Measurements from ENCODE around the gene SYNE3. TPM values are rescaled to one million over a fixed set of nuclear protein-coding genes. Genes with fewer than 3 reads are reported as not detected.

The SYNE3 gene, protein sequence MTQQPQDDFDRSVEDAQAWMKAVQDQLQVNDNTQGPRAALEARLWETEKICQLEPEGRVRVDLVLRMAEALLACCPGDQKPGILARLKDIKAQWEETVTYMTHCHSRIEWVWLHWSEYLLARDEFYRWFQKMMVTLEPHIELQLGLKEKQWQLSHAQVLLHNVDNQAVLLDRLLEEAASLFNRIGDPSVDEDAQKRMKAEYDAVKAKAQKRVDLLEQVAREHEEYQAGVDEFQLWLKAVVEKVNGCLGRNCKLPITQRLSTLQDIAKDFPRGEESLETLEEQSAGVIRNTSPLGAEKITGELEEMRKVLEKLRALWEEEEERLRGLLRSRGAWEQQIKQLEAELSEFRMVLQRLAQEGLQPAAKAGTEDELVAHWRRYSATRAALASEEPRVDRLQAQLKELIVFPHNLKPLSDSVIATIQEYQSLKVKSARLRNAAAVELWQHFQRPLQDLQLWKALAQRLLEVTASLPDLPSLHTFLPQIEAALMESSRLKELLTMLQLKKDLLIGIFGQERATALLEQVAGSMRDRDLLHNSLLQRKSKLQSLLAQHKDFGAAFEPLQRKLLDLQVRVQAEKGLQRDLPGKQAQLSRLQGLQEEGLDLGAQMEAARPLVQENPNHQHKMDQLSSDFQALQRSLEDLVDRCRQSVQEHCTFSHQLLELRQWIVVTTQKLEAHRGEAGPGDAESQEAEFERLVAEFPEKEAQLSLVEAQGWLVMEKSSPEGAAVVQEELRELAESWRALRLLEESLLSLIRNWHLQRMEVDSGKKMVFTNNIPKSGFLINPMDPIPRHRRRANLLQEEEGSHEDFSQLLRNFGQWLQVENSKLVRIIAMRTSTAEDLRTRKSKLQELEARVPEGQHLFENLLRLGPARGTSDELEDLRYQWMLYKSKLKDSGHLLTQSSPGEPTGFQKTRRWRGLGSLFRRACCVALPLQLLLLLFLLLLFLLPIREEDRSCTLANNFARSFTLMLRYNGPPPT
- 0.08 TPM in 1 of 2 replicates, not detected in the other for total RNA-seq (2021; fragmentation: NEBNext Ultra II Directional; extraction: Animal tissue kit (Norgen Biotek cat#: 25700))
- polyA plus RNA-seq (2011; rRNA removed) = under 0.01 and 0.02 TPM in 2 replicates
- polyA plus RNA-seq (2011; cell fraction: cytosol; rRNA removed) = 0.01 TPM
- 0.07 TPM for polyA plus RNA-seq (2011; cell fraction: nucleus; rRNA removed)
- 0.03 to 0.08 TPM (median 0.07 TPM) in 3 of 4 replicates, not detected in the other for polyA plus RNA-seq (2012, experiment 1 of 2)
- not detected for polyA plus RNA-seq (2012, experiment 2 of 2)
- 0.02 TPM for polyA plus RNA-seq (2013, experiment 1 of 2)
- polyA plus RNA-seq (2013, experiment 2 of 2) = 0.06 TPM
- not detected in 2 replicates for polyA minus RNA-seq (2011; rRNA and poly(A)+ RNA removed)
- polyA minus RNA-seq (2011; cell fraction: cytosol; rRNA and poly(A)+ RNA removed) = 0.22 TPM
- polyA minus RNA-seq (2011; cell fraction: nucleus; rRNA and poly(A)+ RNA removed) = 0.10 TPM
- long read RNA-seq, experiment 1 = 0 reads
- long read RNA-seq, experiment 2 = 0 reads

DNA sequence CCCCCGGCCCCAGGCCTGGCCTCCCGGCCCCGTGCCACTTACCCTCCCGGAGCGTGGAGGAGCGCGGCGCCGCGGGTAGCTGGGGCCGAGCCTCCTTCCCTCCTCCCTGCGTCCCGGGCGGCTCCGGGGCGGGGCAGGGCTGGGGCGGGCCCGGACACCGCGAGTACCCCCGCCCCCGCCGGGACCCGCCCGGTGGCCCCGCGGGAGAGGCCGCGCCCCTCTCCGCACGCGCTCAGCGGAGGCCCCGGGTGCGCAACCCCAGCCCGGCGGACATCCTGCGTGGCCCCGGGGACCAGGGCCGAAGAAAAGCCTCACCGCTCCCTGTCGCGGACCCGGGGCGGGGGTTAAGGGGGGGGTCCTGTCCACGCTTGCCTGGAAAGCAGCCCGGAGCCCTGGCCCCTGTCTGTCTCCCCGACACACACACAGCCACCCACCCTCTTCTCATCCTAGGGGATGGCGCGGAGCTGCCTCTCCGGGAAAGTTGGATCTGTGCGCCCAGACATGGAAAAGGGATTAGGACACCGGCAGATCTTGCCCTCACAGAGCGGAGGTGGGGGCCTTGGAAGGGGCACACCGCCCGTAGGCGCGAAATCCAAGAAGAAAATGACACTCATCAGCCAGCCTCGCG, at the start of gene SYNE3:
Gene SYNE3 (minus strand): TSS at position 97 of the 628 bp plus-strand sequence. CDS start 40,829 bp downstream, outside the sequence.
- Histone ChIP-seq H3K9me3 (ENCODE audit: insufficient read depth in 2 of 2, low read depth in 1 of 2, low read length in 1 of 2) (no peaks in the 10 kb centered on the region), H4K91ac (replicated peaks; ENCODE audit: insufficient read length, low read length) (no peak within 1 kb of the TSS), H3K14ac (ENCODE audit: insufficient read length) (no peak within 1 kb of the TSS), H3K56ac (replicated peaks; ENCODE audit: insufficient read length, low read depth, low read length) (peak within 1 kb of the TSS; percentile 21), H2BK5ac (ENCODE audit: low read depth, low read length) (no peak within 1 kb of the TSS), H2BK15ac (ENCODE audit: low read length) (0 out of 2 replicates have a peak within 1 kb of the TSS, but pooled peaks have one; percentile 61), H3K79me2 (ENCODE audit: control insufficient read depth in 1 of 2, insufficient read depth in 2 of 2, low read length in 2 of 2) (no peaks in the 10 kb centered on the region), H3K27me3 (replicated peaks in 1 of 4; ENCODE audit: control insufficient read depth in 3 of 4, extremely low read depth in 1 of 4, insufficient read depth in 3 of 4, low read length in 3 of 4) (peaks cover 4 to 33% (median 27%) of the 10 kb centered on the region in 4 experiments), H2BK120ac (replicated peaks; ENCODE audit: low read depth, low read length) (no peak within 1 kb of the TSS), H4K8ac (ENCODE audit: extremely low read depth, insufficient read depth, low read length) (peak within 1 kb of the TSS; percentile 29; the same call in 1 of the 2 replicates), H2BK12ac (ENCODE audit: low read depth, low read length) (0 out of 2 replicates have a peak within 1 kb of the TSS, but pooled peaks have one; percentile 27), H3K27ac (ENCODE audit: low read depth, low read length) (no peak within 1 kb of the TSS), H3K4me3 (ENCODE audit: extremely low read depth in 1 of 4, insufficient read depth in 2 of 4, low read depth in 3 of 4, low read length in 4 of 4) (peak within 1 kb of the TSS; percentile 35 to 66 (median 40)), H3K4me2 (ENCODE audit: insufficient read depth in 1 of 2, low read depth in 2 of 2, low read length in 2 of 2) (peak within 1 kb of the TSS; percentile 69 to 89), H3K23me2 (ENCODE audit: low read depth, low read length) (peaks cover 12% of the 10 kb centered on the region), H2BK20ac (ENCODE audit: low read length) (no peak within 1 kb of the TSS), H2AK5ac (ENCODE audit: low read depth, low read length) (no peak within 1 kb of the TSS), H4K20me1 (replicated peaks in 1 of 2; ENCODE audit: control insufficient read depth in 1 of 2, insufficient read depth in 2 of 2, low read length in 2 of 2) (peaks cover 0 to 4% of the 10 kb centered on the region in 2 experiments), H3K4me1 (replicated peaks in 1 of 4; ENCODE audit: control insufficient read depth in 3 of 4, insufficient read depth in 4 of 4, low read length in 3 of 4) (peaks cover 0 to 22% (median 8%) of the 10 kb centered on the region in 4 experiments; a peak in 5 of 7 replicates), H3K79me1 (ENCODE audit: low read depth, low read length) (no peaks in the 10 kb centered on the region), H4K5ac (ENCODE audit: insufficient read length, low read depth, low read length) (no peak within 1 kb of the TSS), H2AFZ (ENCODE audit: low read length) (0 out of 2 replicates have a peak within 1 kb of the TSS, but pooled peaks have one; percentile 44), H3K23ac (ENCODE audit: insufficient read length) (no peak within 1 kb of the TSS), H3K4ac (replicated peaks; ENCODE audit: insufficient read length, low read depth, low read length) (no peak within 1 kb of the TSS), H3K9ac (replicated peaks in 1 of 4; ENCODE audit: extremely low read depth in 1 of 4, low read depth in 3 of 4, low read length in 3 of 4) (no peak within 1 kb of the TSS; a peak in 1 of 7 replicates), H3K18ac (ENCODE audit: extremely low read depth, low read length) (no peak within 1 kb of the TSS; the same call in 1 of the 2 replicates), H3K36me3 (ENCODE audit: control insufficient read depth in 2 of 4, insufficient read depth in 4 of 4, low read length in 3 of 4) (no peaks in the 10 kb centered on the region)
- ChIA-PET POLR2A (ENCODE audit: partially characterized antibody) (interaction anchor here (1.7 kb wide), 1 partner anchor 9 kb away, joined by 5 read pairs; no protein-coding TSS in a partner anchor), CTCF (ENCODE audit: partially characterized antibody) (interaction anchor here (1.4 to 4.2 kb wide), 4 partner anchors 7 to 74 kb away, joined by 3 to 32 read pairs (median 10); no protein-coding TSS in a partner anchor)
- FAIRE-seq (no peak), DNase-seq (ENCODE audit: low read depth in 1 of 2, low spot score in 2 of 2) (peak in 1 of 2 experiments; percentile 58)
- WGBS, 2 experiments (ENCODE audit: extremely low coverage in 1 of 2, insufficient coverage in 1 of 2, insufficient read length in 1 of 2, insufficient replicate concordance in 2 of 2, low coverage in 1 of 2, low lambda C conversion rate in 2 of 2, missing lambda C conversion rate in 1 of 2) = 7% methylated on average over 6 of the region's 60 CpGs; no CpG with 5 or more reads in 1 of the 2 experiments
- TF ChIP-seq KDM1A (IDR thresholded peaks at IDR 0.05; ENCODE audit: borderline replicate concordance, low read length) = no peak
- TF ChIP-seq HDAC2 (IDR thresholded peaks at IDR 0.05; ENCODE audit: borderline replicate concordance in 1 of 2, low read depth in 2 of 2, low read length in 2 of 2) = no peak
- TF ChIP-seq MAFK (IDR thresholded peaks at IDR 0.05; ENCODE audit: low read depth, low read length) = no peak
- no peak for TF ChIP-seq ZNF274 (IDR thresholded peaks at IDR 0.05; ENCODE audit: borderline replicate concordance, extremely low read depth, low read length)
- no peak for TF ChIP-seq POU5F1 (IDR thresholded peaks at IDR 0.05; ENCODE audit: low read depth, low read length)

Data from H1 (cell line).